HepG2 (cell line): ENCODE data around the gene MPIG6B. TPM values are rescaled to one million over a fixed set of nuclear protein-coding genes. Genes with fewer than 3 reads are reported as not detected.

Experiments
- AFF4 ChIP-seq: sonication (generic); formaldehyde crosslinking; IDR thresholded peaks from 2 replicates; pipeline ENCODE4 v1.4.0; 2020; ENCODE audit warnings: missing genetic modification reagents
- BATF2 ChIP-seq: sonication (generic); formaldehyde crosslinking; IDR thresholded peaks from 2 replicates; pipeline ENCODE4 v1.8.0; 2022; ENCODE audit warnings: mild to moderate bottlenecking, missing genetic modification reagents, moderate library complexity
- DMAP1 ChIP-seq: IDR thresholded peaks from 2 replicates; pipeline ENCODE4 v1.6.1; 2016
- GMEB1 ChIP-seq: sonication (generic); formaldehyde crosslinking; IDR thresholded peaks from 2 replicates; pipeline ENCODE4 v1.5.1; 2020; ENCODE audit warnings: missing genetic modification reagents, mild to moderate bottlenecking, borderline replicate concordance
- JUN ChIP-seq: sonication (generic); formaldehyde crosslinking; IDR thresholded peaks from 2 replicates; pipeline ENCODE4 v1.4.0; 2020; ENCODE audit warnings: mild to moderate bottlenecking, missing genetic modification reagents
- NCOA2 ChIP-seq: sonication (generic); formaldehyde crosslinking; IDR thresholded peaks from 2 replicates; pipeline ENCODE4 v1.8.0; 2022; ENCODE audit warnings: inconsistent platforms
- PATZ1 ChIP-seq: sonication (generic); formaldehyde crosslinking; IDR thresholded peaks from 2 replicates; pipeline ENCODE4 v1.4.0; 2020; ENCODE audit warnings: missing genetic modification reagents
- RELA ChIP-seq: sonication (generic); formaldehyde crosslinking; IDR thresholded peaks from 2 replicates; pipeline ENCODE4 v1.4.0; 2020; ENCODE audit warnings: missing genetic modification reagents
- RXRB ChIP-seq: IDR thresholded peaks from 2 replicates; pipeline ENCODE4 v1.6.1; 2016; ENCODE audit warnings: borderline replicate concordance, missing genetic modification reagents, missing compliant biosample characterization
- SETDB1 ChIP-seq: sonication (generic); formaldehyde crosslinking; IDR thresholded peaks from 2 replicates; pipeline ENCODE4 v1.5.1; 2020; ENCODE audit warnings: missing genetic modification reagents, mild to moderate bottlenecking, borderline replicate concordance
- YEATS2 ChIP-seq: sonication (generic); formaldehyde crosslinking; IDR thresholded peaks from 2 replicates; pipeline ENCODE4 v1.4.0; 2020; ENCODE audit warnings: missing genetic modification reagents, borderline replicate concordance
- ZBTB7A ChIP-seq: sonication (generic); formaldehyde crosslinking; IDR thresholded peaks from 2 replicates; pipeline ENCODE4 v1.8.0; 2022; ENCODE audit warnings: mild to moderate bottlenecking, missing genetic modification reagents
- ZFP91 ChIP-seq: sonication (generic); formaldehyde crosslinking; IDR thresholded peaks from 2 replicates; pipeline ENCODE4 v1.9.0; 2022; ENCODE audit warnings: missing genetic modification reagents, mild to moderate bottlenecking, borderline replicate concordance
- ZNF10 ChIP-seq: sonication (generic); formaldehyde crosslinking; IDR thresholded peaks from 2 replicates; pipeline ENCODE4 v1.4.0; 2020; ENCODE audit warnings: mild to moderate bottlenecking, low read depth, missing genetic modification reagents, borderline replicate concordance
- ZNF124 ChIP-seq: sonication (generic); formaldehyde crosslinking; IDR thresholded peaks from 2 replicates; pipeline ENCODE4 v1.4.0; 2020; ENCODE audit warnings: missing genetic modification reagents
- ZNF292 ChIP-seq: sonication (generic); formaldehyde crosslinking; IDR thresholded peaks from 2 replicates; pipeline ENCODE4 v1.8.1; 2022; ENCODE audit warnings: mild to moderate bottlenecking, low read depth, missing genetic modification reagents, borderline replicate concordance
- ZNF331 ChIP-seq: sonication (generic); formaldehyde crosslinking; IDR thresholded peaks from 2 replicates; pipeline ENCODE4 v1.4.0; 2020; ENCODE audit warnings: missing genetic modification reagents
- ZNF576 ChIP-seq: sonication (generic); formaldehyde crosslinking; IDR thresholded peaks from 2 replicates; pipeline ENCODE4 v1.4.0; 2020; ENCODE audit warnings: mild to moderate bottlenecking, missing genetic modification reagents
- polyA plus RNA-seq, 8 experiments: library from polyadenylated mRNA; depleted of rRNA in 3 of 8; stranded (reverse) in 7 of 8; unstranded in 1 of 8; fragments of >200 nt; fragmentation: Illumina TruSeq in 4 of 8; extraction: Trizol in 4 of 8; gene quantifications; 2 replicates each; pipeline versions ENCODE4 v1.2.1 to v1.2.3, GENCODE V29; 2011 to 2016; ENCODE audit warnings: low read depth in 4 of 8, missing spikeins in 1 of 8, mixed read lengths in 1 of 8; ENCODE audit not compliant: insufficient read depth in 1 of 8
- total RNA-seq, 5 experiments: library from RNA; depleted of rRNA; stranded (reverse); fragments of >200 nt; fragmentation: Illumina TruSeq; extraction: Trizol; gene quantifications; 2 replicates each; pipeline ENCODE4 v1.2.3, GENCODE V29; 2016; ENCODE audit warnings: low read depth in 1 of 5

Gene MPIG6B
- total and polyA plus RNA-seq, 2 of the 13 experiments (the other 11 are each of a cell fraction or from before 2014, with no cell fraction given) = not detected

- TF ChIP-seq YEATS2 (CRISPR knock-in tag) (peak; percentile 44; the same call in 1 of the 2 replicates), ZNF331 (peak; percentile 69; the same call in 1 of the 2 replicates), ZBTB7A (CRISPR knock-in tag) (peak; percentile 50; the same call in 1 of the 2 replicates), ZNF10 (CRISPR knock-in tag) (no peak), RXRB (CRISPR knock-in tag) (peak; percentile 30; the same call in 1 of the 2 replicates), GMEB1 (CRISPR knock-in tag) (no peak), NCOA2 (CRISPR knock-in tag) (peak; percentile 16; the same call in 1 of the 2 replicates), BATF2 (CRISPR knock-in tag) (no peak), SETDB1 (CRISPR knock-in tag) (no peak), DMAP1 (CRISPR knock-in tag) (0 out of 2 replicates have a peak, but pooled peaks have one; percentile 47), ZNF124 (CRISPR knock-in tag) (no peak), ZNF292 (CRISPR knock-in tag) (peak; percentile 64; the same call in 1 of the 2 replicates), JUN (CRISPR knock-in tag) (no peak), PATZ1 (peak; percentile 71), ZNF576 (no peak), AFF4 (no peak), ZFP91 (CRISPR knock-in tag) (peak; percentile 71; the same call in 1 of the 2 replicates), RELA (no peak)
Measured at GRCh38 chr6:31717499-31718222, 5.5 kb upstream of the MPIG6B start (continued).
